Measurements from ENCODE around the gene MDM2.

DNA sequence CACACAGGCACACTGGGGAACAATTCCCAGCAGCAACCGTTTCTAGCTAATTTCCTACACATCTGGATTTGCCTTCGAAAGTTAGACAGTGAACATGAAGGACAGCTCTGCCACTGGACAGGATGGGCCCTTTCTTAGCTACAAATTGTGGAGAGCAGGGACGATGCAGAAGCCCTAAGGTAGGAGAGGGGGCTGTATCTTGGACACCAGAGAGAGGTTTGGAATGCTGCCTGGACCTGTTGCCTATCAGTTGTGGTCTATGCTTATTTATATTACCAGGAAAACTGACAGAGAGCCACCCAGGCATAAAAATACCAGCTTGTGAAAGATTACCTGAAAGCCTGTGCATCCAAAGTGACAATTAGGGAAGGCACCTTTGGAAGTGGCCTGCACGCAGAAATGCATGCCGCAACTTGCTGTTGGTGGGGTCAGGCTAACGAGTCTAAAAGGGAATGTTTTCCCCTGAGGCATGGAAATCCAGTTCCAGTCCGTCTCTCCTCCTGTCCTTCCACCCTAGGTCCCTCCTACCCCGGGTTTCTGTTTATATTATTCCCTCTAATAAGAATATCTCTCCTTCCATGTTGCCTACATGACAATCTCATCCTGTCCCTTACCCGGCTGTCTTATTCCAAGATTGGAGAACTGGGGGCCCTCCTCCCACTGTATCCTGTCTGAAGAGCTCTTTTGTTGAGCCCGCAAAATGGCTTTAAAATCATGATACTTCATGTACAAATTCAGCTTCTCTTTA is 60.2 kb downstream of the MDM2 start:
- TF ChIP-seq, protein P1, sequence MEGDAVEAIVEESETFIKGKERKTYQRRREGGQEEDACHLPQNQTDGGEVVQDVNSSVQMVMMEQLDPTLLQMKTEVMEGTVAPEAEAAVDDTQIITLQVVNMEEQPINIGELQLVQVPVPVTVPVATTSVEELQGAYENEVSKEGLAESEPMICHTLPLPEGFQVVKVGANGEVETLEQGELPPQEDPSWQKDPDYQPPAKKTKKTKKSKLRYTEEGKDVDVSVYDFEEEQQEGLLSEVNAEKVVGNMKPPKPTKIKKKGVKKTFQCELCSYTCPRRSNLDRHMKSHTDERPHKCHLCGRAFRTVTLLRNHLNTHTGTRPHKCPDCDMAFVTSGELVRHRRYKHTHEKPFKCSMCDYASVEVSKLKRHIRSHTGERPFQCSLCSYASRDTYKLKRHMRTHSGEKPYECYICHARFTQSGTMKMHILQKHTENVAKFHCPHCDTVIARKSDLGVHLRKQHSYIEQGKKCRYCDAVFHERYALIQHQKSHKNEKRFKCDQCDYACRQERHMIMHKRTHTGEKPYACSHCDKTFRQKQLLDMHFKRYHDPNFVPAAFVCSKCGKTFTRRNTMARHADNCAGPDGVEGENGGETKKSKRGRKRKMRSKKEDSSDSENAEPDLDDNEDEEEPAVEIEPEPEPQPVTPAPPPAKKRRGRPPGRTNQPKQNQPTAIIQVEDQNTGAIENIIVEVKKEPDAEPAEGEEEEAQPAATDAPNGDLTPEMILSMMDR (IDR thresholded peaks at IDR 0.05; ENCODE audit: low read length): no peak
- TF ChIP-seq EZH2 (optimal IDR thresholded peaks at IDR 0.05; ENCODE audit: low read depth, low read length): no peak
